Measurements from ENCODE around the gene HMX1.

The HMX1 gene

GRCh38 chr4:8874896-8875680 is 3.4 kb upstream of the HMX1 start:
- Histone ChIP-seq H3K4me1 (ENCODE audit: control insufficient read depth, insufficient read depth, low read length) (peaks cover 3% of the 10 kb centered on the region), H3K27ac (ENCODE audit: low read length) (no peak overlapping the region), H3K9me3 (ENCODE audit: control insufficient read depth, insufficient read depth, low read length) (no peaks in the 10 kb centered on the region), H3K36me3 (ENCODE audit: control insufficient read depth, insufficient read depth, low read length) (no peaks in the 10 kb centered on the region), H3K27me3 (ENCODE audit: control insufficient read depth, insufficient read depth, low read length) (peaks cover 94% of the 10 kb centered on the region), H3K4me3 (ENCODE audit: low read length) (no peak overlapping the region)
- WGBS (ENCODE audit: insufficient coverage, insufficient read length): no CpG with 5 or more reads among the region's 19 CpGs
- DNase-seq (ENCODE audit: low read depth, low spot score): no peak

- H3K27me3 ChIP-seq (ENCODE audit: control insufficient read depth, insufficient read depth, low read length): peaks cover 94% of the 10 kb centered on the region
- no peaks in the 10 kb centered on the region for H3K9me3 ChIP-seq (ENCODE audit: control insufficient read depth, insufficient read depth, low read length)
- WGBS (ENCODE audit: insufficient coverage, insufficient read length): no CpG with 5 or more reads among the region's 71 CpGs
- H3K36me3 ChIP-seq (ENCODE audit: control insufficient read depth, insufficient read depth, low read length): no peaks in the 10 kb centered on the region
- no peak overlapping the region for H3K27ac ChIP-seq (ENCODE audit: low read length)
- DNase-seq (ENCODE audit: low read depth, low spot score): no peak
- no peak overlapping the region for H3K4me3 ChIP-seq (ENCODE audit: low read length)
- H3K4me1 ChIP-seq (ENCODE audit: control insufficient read depth, insufficient read depth, low read length): peaks cover 3% of the 10 kb centered on the region
These were observed 2.6 kb upstream of the HMX1 start for GRCh38 chr4:8874003-8874895.

GRCh38 chr4:8872402-8873291 is 1.0 kb upstream of the HMX1 start:
- Histone ChIP-seq H3K36me3 (ENCODE audit: control insufficient read depth, insufficient read depth, low read length) (no peaks in the 10 kb centered on the region), H3K27ac (ENCODE audit: low read length) (no peak overlapping the region), H3K4me3 (ENCODE audit: low read length) (no peak overlapping the region), H3K27me3 (ENCODE audit: control insufficient read depth, insufficient read depth, low read length) (peaks cover 94% of the 10 kb centered on the region), H3K4me1 (ENCODE audit: control insufficient read depth, insufficient read depth, low read length) (peaks cover 2% of the 10 kb centered on the region), H3K9me3 (ENCODE audit: control insufficient read depth, insufficient read depth, low read length) (no peaks in the 10 kb centered on the region)
- no CpG with 5 or more reads among the region's 55 CpGs for WGBS (ENCODE audit: insufficient coverage, insufficient read length)
- DNase-seq (ENCODE audit: low read depth, low spot score): no peak

DNA sequence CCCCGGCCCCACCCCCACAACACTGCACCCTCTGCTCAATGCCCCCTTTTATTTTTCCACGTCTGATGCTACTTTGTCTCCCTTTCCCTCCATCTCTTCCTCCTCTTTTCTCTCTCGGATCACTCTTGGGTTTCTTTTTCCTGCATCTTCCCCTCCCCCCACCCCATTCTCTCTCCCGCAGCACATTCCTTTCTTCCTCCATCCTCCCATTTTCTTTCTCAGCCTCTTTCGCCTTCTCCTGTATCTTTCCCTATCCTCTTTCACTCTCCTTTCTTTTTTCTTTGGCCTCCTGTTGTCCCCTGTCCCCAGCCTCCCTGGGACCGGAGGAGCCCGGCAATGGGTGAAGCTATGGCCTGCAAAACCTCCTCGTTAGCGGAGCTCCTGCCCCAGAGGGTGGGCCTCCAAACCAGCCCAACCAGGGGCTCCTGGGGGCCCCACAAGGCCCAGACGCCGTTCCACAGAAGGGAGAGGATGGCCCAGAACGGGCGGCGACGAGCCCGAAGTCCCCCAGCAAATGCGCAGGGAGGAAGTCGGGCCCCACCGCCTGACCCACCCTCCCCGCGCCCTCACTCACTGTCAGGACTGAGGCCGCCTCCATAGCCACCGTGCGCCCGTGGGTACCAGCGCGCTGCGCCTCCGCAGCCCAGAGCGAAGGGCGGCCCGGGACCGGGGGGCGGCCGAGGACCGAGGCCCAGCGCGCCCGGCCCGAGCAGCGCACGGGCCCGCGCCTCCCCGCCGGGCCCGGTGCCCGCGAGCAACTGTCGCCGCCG is 807 bp downstream of the HMX1 start:
- no peaks in the 10 kb centered on the region for H3K36me3 ChIP-seq (ENCODE audit: control insufficient read depth, insufficient read depth, low read length)
- WGBS (ENCODE audit: insufficient coverage, insufficient read length): no CpG with 5 or more reads among the region's 52 CpGs

GRCh38 chr4:8869898-8870646 is 1.6 kb downstream of the HMX1 start:
- no CpG with 5 or more reads among the region's 11 CpGs for WGBS (ENCODE audit: insufficient coverage, insufficient read length)
- peaks cover 94% of the 10 kb centered on the region for H3K27me3 ChIP-seq (ENCODE audit: control insufficient read depth, insufficient read depth, low read length)

More for the DNA sequence above, 807 bp downstream of the HMX1 start:
- Histone ChIP-seq H3K4me1 (ENCODE audit: control insufficient read depth, insufficient read depth, low read length) (no peaks in the 10 kb centered on the region; the same call in 1 of the 2 replicates), H3K27ac (ENCODE audit: low read length) (no peak overlapping the region), H3K9me3 (ENCODE audit: control insufficient read depth, insufficient read depth, low read length) (no peaks in the 10 kb centered on the region), H3K4me3 (ENCODE audit: low read length) (peak overlapping the region; percentile 1; the same call in 1 of the 2 replicates), H3K27me3 (ENCODE audit: control insufficient read depth, insufficient read depth, low read length) (peaks cover 94% of the 10 kb centered on the region)
- DNase-seq (ENCODE audit: low read depth, low spot score): no peak

GRCh38 chr4:8869002-8869897 is 2.4 kb downstream of the HMX1 start:
- Histone ChIP-seq H3K27me3 (ENCODE audit: control insufficient read depth, insufficient read depth, low read length) (peaks cover 94% of the 10 kb centered on the region), H3K9me3 (ENCODE audit: control insufficient read depth, insufficient read depth, low read length) (no peaks in the 10 kb centered on the region), H3K36me3 (ENCODE audit: control insufficient read depth, insufficient read depth, low read length) (no peaks in the 10 kb centered on the region), H3K27ac (ENCODE audit: low read length) (no peak overlapping the region), H3K4me3 (ENCODE audit: low read length) (no peak overlapping the region), H3K4me1 (ENCODE audit: control insufficient read depth, insufficient read depth, low read length) (no peaks in the 10 kb centered on the region; the same call in 1 of the 2 replicates)
- DNase-seq (ENCODE audit: low read depth, low spot score): no peak
- WGBS (ENCODE audit: insufficient coverage, insufficient read length): no CpG with 5 or more reads among the region's 16 CpGs

More at GRCh38 chr4:8869898-8870646, 1.6 kb downstream of the HMX1 start:
- Histone ChIP-seq H3K4me1 (ENCODE audit: control insufficient read depth, insufficient read depth, low read length) (no peaks in the 10 kb centered on the region; the same call in 1 of the 2 replicates), H3K27ac (ENCODE audit: low read length) (no peak overlapping the region), H3K4me3 (ENCODE audit: low read length) (no peak overlapping the region), H3K36me3 (ENCODE audit: control insufficient read depth, insufficient read depth, low read length) (no peaks in the 10 kb centered on the region), H3K9me3 (ENCODE audit: control insufficient read depth, insufficient read depth, low read length) (no peaks in the 10 kb centered on the region)
- no peak for DNase-seq (ENCODE audit: low read depth, low spot score)

GRCh38 chr4:8868321-8869001 is 3.2 kb downstream of the HMX1 start:
- Histone ChIP-seq H3K27ac (ENCODE audit: low read length) (no peak overlapping the region), H3K4me3 (ENCODE audit: low read length) (no peak overlapping the region), H3K9me3 (ENCODE audit: control insufficient read depth, insufficient read depth, low read length) (no peaks in the 10 kb centered on the region), H3K27me3 (ENCODE audit: control insufficient read depth, insufficient read depth, low read length) (peaks cover 94% of the 10 kb centered on the region), H3K36me3 (ENCODE audit: control insufficient read depth, insufficient read depth, low read length) (no peaks in the 10 kb centered on the region), H3K4me1 (ENCODE audit: control insufficient read depth, insufficient read depth, low read length) (no peaks in the 10 kb centered on the region; the same call in 1 of the 2 replicates)
- no peak for DNase-seq (ENCODE audit: low read depth, low spot score)
- no CpG with 5 or more reads among the region's 22 CpGs for WGBS (ENCODE audit: insufficient coverage, insufficient read length)

DNA sequence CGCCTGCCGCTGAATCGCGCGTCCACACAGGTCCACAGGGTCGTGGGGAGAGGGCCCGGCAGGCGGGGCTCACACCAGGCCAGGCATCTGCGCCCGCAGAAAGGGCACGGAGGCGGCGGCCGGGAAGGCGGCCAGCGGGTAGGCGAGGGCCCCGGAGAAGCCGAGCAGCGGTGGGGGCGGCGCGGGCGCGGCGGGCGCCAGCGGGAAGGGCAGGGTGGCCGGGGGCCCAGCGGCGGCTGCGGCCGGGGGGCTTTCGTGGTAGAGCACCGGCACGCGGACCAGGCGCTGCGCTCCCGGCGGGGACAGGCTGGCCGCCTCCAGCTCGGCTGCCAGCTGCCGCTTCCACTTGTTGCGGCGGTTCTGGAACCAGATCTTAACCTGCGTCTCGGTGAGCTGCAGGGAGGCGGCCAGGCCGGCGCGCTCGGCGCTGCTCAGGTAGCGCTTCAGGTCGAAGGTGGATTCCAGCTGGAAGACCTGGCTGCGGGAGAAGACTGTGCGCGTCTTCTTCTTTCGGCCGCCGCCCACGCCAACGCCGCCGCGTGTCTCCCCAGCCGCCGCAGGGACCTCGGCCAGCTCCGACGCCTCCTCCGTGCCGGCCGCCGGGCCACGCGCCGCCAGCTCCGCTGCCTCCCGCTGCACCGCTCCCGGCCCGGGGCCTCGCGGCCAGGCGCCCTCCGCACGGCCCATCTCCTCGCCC is 3.9 kb downstream of the HMX1 start:
- Histone ChIP-seq H3K27ac (ENCODE audit: low read length) (no peak overlapping the region), H3K36me3 (ENCODE audit: control insufficient read depth, insufficient read depth, low read length) (no peaks in the 10 kb centered on the region), H3K9me3 (ENCODE audit: control insufficient read depth, insufficient read depth, low read length) (no peaks in the 10 kb centered on the region), H3K27me3 (ENCODE audit: control insufficient read depth, insufficient read depth, low read length) (peaks cover 94% of the 10 kb centered on the region), H3K4me3 (ENCODE audit: low read length) (no peak overlapping the region), H3K4me1 (ENCODE audit: control insufficient read depth, insufficient read depth, low read length) (no peaks in the 10 kb centered on the region; the same call in 1 of the 2 replicates)
- no peak for DNase-seq (ENCODE audit: low read depth, low spot score)
- WGBS (ENCODE audit: insufficient coverage, insufficient read length): no CpG with 5 or more reads among the region's 90 CpGs

Data from iPS DF 6.9 (cell line).